Calu3 (cell line): Measurements from ENCODE around the gene ARHGAP5. TPM values are rescaled to one million over a fixed set of nuclear protein-coding genes. Genes with fewer than 3 reads are reported as not detected.

ENCODE experiments used
- BruUV-seq: library from RNA; stranded (reverse); fragments of 400-500 nt; replicated peaks from 2 replicates; lab custom pipeline; 2021; lab: Mats Ljungman, UMichigan
- CTCF ChIA-PET: fragments of 300-600 bp; sonication (Branson Sonifier 250); formaldehyde crosslinking; loops from one replicate; lab custom pipeline; 2022; ENCODE audit warnings: antibody characterized with exemption; lab: Charles Lee
- DNase-seq: peaks from one replicate; pipeline ENCODE4 v3.0.0; 2022
- H3K27ac Mint-ChIP-seq: one replicate; pipeline ENCODE4 v1.8.0; 2022; ENCODE audit warnings: mixed read lengths; ENCODE audit not compliant: unreplicated experiment
- H3K27me3 Mint-ChIP-seq: one replicate; pipeline ENCODE4 v1.8.0; 2022; ENCODE audit warnings: mixed read lengths; ENCODE audit not compliant: unreplicated experiment
- H3K36me3 Mint-ChIP-seq: one replicate; pipeline ENCODE4 v1.8.0; 2022; ENCODE audit warnings: mild to moderate bottlenecking, moderate library complexity, mixed read lengths; ENCODE audit not compliant: insufficient read depth, unreplicated experiment
- H3K4me1 Mint-ChIP-seq: one replicate; pipeline ENCODE4 v1.8.0; 2022; ENCODE audit warnings: mild to moderate bottlenecking, low read depth, mixed read lengths; ENCODE audit not compliant: unreplicated experiment
- H3K4me3 Mint-ChIP-seq: one replicate; pipeline ENCODE4 v1.8.0; 2022; ENCODE audit warnings: mild to moderate bottlenecking, low read depth, moderate library complexity, mixed read lengths; ENCODE audit not compliant: unreplicated experiment
- H3K9me3 Mint-ChIP-seq: one replicate; pipeline ENCODE4 v1.8.0; 2022; ENCODE audit warnings: low read depth, mixed read lengths; ENCODE audit not compliant: unreplicated experiment
- CTCF ChIP-seq: fragments of 200-600 bp; IDR thresholded peaks from one replicate; pipeline ENCODE4 v1.8.0; 2022; ENCODE audit warnings: antibody characterized with exemption; ENCODE audit not compliant: unreplicated experiment
- intact Hi-C: fragments of 100-400 bp; cut with micrococcal nuclease; formaldehyde crosslinking; loops from one replicate; pipeline ENCODE4 v1.10.0; 2022; ENCODE audit not compliant: unreplicated experiment
- total RNA-seq: library from RNA; stranded (reverse); gene quantifications from 2 replicates; pipeline ENCODE4 v1.2.3, GENCODE V29; 2022

Gene ARHGAP5
- total RNA-seq, 1 experiment from 2014 or later: 132 TPM

GRCh38 chr14:32100175-32100574 is 23.1 kb downstream of the ARHGAP5 start:
- CTCF ChIA-PET: no interaction called here
- Mint-ChIP-seq H3K27ac (no peak overlapping the region), H3K36me3 (peaks cover 47% of the 10 kb centered on the region), H3K9me3 (no peaks in the 10 kb centered on the region), H3K27me3 (no peaks in the 10 kb centered on the region), H3K4me3 (no peak overlapping the region), H3K4me1 (peaks cover 18% of the 10 kb centered on the region)
- intact Hi-C loops: no loop called here
- DNase-seq: no peak
- TF ChIP-seq CTCF: no peak
- BruUV-seq: no TSS peak

GRCh38 chr14:32102152-32102787 is 25.2 kb downstream of the ARHGAP5 start:
- intact Hi-C loops: no loop called here
- CTCF ChIA-PET: interaction anchor here (0.6 kb wide), 1 partner anchor 26 kb away, joined by 3 read pairs; no protein-coding TSS in a partner anchor

GRCh38 chr14:32102968-32103367 is 25.9 kb downstream of the ARHGAP5 start:
- CTCF ChIA-PET: no interaction called here
- BruUV-seq: no TSS peak
- DNase-seq: no peak
- no peak overlapping the region for H3K4me3 Mint-ChIP-seq
- no peaks in the 10 kb centered on the region for H3K9me3 Mint-ChIP-seq
- H3K27ac Mint-ChIP-seq: no peak overlapping the region
- peaks cover 24% of the 10 kb centered on the region for H3K36me3 Mint-ChIP-seq
- no peak for TF ChIP-seq CTCF
- no peaks in the 10 kb centered on the region for H3K27me3 Mint-ChIP-seq
- intact Hi-C loops: no loop called here
- H3K4me1 Mint-ChIP-seq: peaks cover 13% of the 10 kb centered on the region

More at GRCh38 chr14:32102152-32102787, 25.2 kb downstream of the ARHGAP5 start:
- Mint-ChIP-seq H3K4me3 (no peak overlapping the region), H3K27me3 (no peaks in the 10 kb centered on the region), H3K9me3 (no peaks in the 10 kb centered on the region), H3K4me1 (peaks cover 18% of the 10 kb centered on the region), H3K27ac (no peak overlapping the region), H3K36me3 (peaks cover 31% of the 10 kb centered on the region)
- BruUV-seq: no TSS peak
- no peak for DNase-seq
- no peak for TF ChIP-seq CTCF

GRCh38 chr14:32104308-32104707 is 27.2 kb downstream of the ARHGAP5 start:
- Mint-ChIP-seq H3K36me3 (peaks cover 16% of the 10 kb centered on the region), H3K9me3 (no peaks in the 10 kb centered on the region), H3K4me1 (no peaks in the 10 kb centered on the region), H3K4me3 (no peak overlapping the region), H3K27me3 (no peaks in the 10 kb centered on the region), H3K27ac (no peak overlapping the region)
- intact Hi-C loops: no loop called here
- BruUV-seq: no TSS peak
- CTCF ChIA-PET: no interaction called here
- DNase-seq: no peak
- no peak for TF ChIP-seq CTCF
